Colonic mucosa (tissue), 4 donors: ENCODE data around the gene WDR12. TPM values are rescaled to one million over a fixed set of nuclear protein-coding genes. Genes with fewer than 3 reads are reported as not detected.
"Not testable (repeated sequence)": the region's sequence is repeated elsewhere in the genome, so short reads cannot be mapped to it uniquely, and the experiment has no call there.

ENCODE experiments used
- DNase-seq: peaks from one replicate; pipeline ENCODE4 v3.0.0-alpha.2; 2020
- H3K27ac ChIP-seq: fragments of 200-600 bp; one replicate; pipeline ENCODE4 v1.8.0; 2021
- H3K27me3 ChIP-seq: fragments of 200-600 bp; one replicate; pipeline ENCODE4 v1.8.0; 2021
- H3K36me3 ChIP-seq: fragments of 200-600 bp; one replicate; pipeline ENCODE4 v1.8.0; 2021
- H3K4me1 ChIP-seq: fragments of 200-600 bp; one replicate; pipeline ENCODE4 v1.8.0; 2021; ENCODE audit warnings: mild to moderate bottlenecking
- H3K4me3 ChIP-seq: fragments of 200-600 bp; one replicate; pipeline ENCODE4 v1.8.0; 2021
- H3K9ac ChIP-seq, 2 donors: one replicate each; pipeline ENCODE4 v1.7.0; 2013; ENCODE audit warnings: control low read depth in 2 of 2, low read depth in 2 of 2, low read length in 2 of 2
- H3K9me3 ChIP-seq: fragments of 200-600 bp; one replicate; pipeline ENCODE4 v1.8.0; 2021
- intact Hi-C: fragments of 100-400 bp; cut with DNase I; formaldehyde crosslinking; loops from one replicate; pipeline ENCODE4 v1.14.1; 2022
- total RNA-seq, 2 donors: library from RNA; stranded (reverse); fragmentation: NEBNext Ultra II Directional in 1 of 2; extraction: Animal tissue kit (Norgen Biotek cat#: 25700) in 1 of 2; gene quantifications; one replicate each; pipeline ENCODE4 v1.2.1, GENCODE V29; 2021
- TF ChIP-seq, protein P1 (sequence below): fragments of 200-600 bp; IDR thresholded peaks from one replicate; pipeline ENCODE4 v1.8.0; 2022; ENCODE audit warnings: antibody characterized with exemption, mild to moderate bottlenecking
- donor health status: healthy.
- donor health status: DM: no; HTN: no; CAD: no.
- donor health status: DM: no; HTN: no; CAD: no.

The WDR12 gene
- total RNA-seq, 2 donors from 2014 or later, result 42.0 to 54.2 TPM

DNA sequence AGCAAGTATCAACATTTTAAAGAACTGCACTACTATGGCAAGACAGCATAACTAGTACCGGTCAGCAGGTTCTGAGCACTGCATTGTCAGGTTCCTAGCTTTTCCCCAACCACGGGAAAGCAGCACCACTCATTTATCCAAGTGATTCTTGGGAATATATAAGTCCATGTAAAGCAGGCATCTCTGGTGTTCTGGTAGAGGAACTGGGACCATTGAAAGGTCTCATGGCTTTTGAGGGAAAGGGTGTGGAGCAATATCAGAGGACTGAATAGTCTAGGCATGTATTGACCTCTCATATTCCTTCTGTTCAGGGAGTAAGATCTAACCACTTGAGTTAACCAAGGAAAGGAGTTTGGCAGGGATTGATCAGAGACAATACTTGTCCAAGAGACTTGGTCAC lies 33.8 kb downstream of the WDR12 start:
- DNase-seq, result no peak
- Histone ChIP-seq H3K9me3 (no peaks in the 10 kb centered on the region), H3K9ac (no peak overlapping the region), H3K4me1 (no peaks in the 10 kb centered on the region), H3K27me3 (no peaks in the 10 kb centered on the region), H3K36me3 (no peaks in the 10 kb centered on the region), H3K27ac (no peak overlapping the region), H3K4me3 (no peak overlapping the region)
- intact Hi-C loops, result loop anchor here (10.0 kb wide), 1 partner anchor 293 kb away; no protein-coding TSS in a partner anchor
- TF ChIP-seq, protein P1, sequence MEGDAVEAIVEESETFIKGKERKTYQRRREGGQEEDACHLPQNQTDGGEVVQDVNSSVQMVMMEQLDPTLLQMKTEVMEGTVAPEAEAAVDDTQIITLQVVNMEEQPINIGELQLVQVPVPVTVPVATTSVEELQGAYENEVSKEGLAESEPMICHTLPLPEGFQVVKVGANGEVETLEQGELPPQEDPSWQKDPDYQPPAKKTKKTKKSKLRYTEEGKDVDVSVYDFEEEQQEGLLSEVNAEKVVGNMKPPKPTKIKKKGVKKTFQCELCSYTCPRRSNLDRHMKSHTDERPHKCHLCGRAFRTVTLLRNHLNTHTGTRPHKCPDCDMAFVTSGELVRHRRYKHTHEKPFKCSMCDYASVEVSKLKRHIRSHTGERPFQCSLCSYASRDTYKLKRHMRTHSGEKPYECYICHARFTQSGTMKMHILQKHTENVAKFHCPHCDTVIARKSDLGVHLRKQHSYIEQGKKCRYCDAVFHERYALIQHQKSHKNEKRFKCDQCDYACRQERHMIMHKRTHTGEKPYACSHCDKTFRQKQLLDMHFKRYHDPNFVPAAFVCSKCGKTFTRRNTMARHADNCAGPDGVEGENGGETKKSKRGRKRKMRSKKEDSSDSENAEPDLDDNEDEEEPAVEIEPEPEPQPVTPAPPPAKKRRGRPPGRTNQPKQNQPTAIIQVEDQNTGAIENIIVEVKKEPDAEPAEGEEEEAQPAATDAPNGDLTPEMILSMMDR, result no peak

DNA sequence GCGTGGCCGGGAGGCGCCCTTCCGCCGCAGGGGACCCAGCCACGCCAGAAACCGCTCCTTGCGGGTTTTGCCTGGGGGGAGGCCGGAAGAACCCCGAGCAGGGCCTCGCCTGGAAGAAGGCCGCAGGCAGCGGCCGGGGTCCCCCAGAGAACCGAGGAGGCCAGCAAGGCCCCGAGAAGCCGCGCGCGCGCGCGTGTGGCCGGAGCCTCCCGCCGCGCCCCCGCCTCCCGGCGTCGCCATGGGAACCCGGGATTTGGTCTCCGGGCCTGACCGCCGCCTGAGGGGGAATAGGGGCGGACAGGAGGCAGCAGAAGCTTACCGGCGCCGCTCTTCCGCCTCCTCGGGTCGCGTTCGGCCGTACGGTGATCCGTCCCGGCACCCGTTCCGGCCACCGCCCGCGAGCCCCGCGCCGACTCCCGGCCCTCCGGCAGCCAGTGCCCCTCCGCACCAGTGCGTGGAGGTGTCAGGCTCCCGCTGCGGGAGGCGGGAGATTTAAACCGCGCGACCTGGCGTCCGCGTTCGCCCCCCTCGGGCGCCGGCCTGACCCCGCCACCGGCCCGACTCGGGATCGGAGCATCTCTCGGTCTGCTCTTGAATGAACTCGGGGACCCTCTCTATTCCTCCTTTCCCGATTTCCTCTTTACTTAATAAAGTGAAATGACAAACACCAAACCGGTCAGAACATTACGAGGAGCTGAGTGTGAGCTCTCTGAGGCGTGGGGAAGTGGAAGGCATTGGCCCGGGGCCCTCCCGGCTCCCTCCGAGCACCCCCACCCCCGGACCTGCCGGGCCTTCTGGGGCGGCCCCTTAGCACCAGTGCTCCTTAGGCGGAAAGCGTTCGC lies 40.0 kb downstream of the WDR12 start, which contains the start of gene ICA1L:
Gene ICA1L, minus strand, starts transcription at position 467 of the 842 bp plus-strand sequence. CDS start 42,757 bp downstream, outside the sequence.
- H3K9me3 ChIP-seq, result no peaks in the 10 kb centered on the region
- H3K36me3 ChIP-seq, result no peaks in the 10 kb centered on the region
- peak within 1 kb of the TSS; percentile 71 for H3K4me3 ChIP-seq
- H3K27ac ChIP-seq, result peak within 1 kb of the TSS; percentile 4
- no peaks in the 10 kb centered on the region for H3K4me1 ChIP-seq
- intact Hi-C loops, result loop anchor here (10.0 kb wide), 1 partner anchor 287 kb away; no protein-coding TSS in a partner anchor
- DNase-seq, result peak; percentile 59
- H3K27me3 ChIP-seq, result no peaks in the 10 kb centered on the region
- H3K9ac ChIP-seq, result peak within 1 kb of the TSS; percentile 68 to 74
- TF ChIP-seq, protein P1, result no peak

DNA sequence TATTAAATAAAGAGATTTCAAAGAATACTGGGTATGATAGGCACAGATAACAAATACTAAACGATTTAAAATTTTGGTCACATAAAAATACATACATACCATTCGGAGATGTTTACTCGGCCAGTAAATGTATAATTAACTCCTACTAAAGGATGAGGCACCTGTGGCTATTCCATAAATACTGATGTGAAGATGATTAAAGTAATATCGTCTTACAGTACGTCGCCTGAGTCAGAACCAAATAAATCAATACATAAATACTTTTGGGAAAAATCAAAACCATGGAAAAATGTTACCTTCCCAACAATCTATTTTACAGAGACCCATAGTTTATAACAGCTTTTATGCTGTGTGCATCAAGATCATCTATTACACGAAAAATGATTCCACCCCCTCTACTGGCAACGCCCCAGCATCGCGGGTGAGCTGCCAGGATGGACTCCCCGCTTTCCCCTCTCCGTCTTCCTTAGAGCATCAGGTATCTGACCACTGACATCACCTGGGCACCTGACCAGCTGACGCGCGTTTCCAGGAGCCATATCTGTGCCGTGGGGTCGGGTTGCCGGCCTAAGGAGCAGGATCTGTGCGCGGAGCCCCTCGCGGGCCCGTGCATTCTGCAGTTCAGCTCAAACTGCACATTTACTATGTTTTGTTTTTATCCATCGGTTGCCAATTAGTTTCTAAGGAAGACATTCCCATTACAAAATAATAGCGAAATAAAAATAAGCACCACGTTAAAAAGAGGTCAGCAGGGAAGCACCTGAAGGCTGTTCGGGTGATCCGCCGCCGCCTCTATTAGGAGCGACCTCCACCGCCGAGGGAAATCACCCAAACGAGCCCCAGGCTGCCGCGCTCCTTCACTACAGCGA lies 40.8 kb downstream of the WDR12 start:
- H3K4me1 ChIP-seq, result no peaks in the 10 kb centered on the region
- intact Hi-C loops, result loop anchor here (10.0 kb wide), 1 partner anchor 286 kb away; no protein-coding TSS in a partner anchor
- peak overlapping the region; percentile 68 to 74 for H3K9ac ChIP-seq
- TF ChIP-seq, protein P1, result peak; percentile 34
- DNase-seq, result peak; percentile 65
- H3K27ac ChIP-seq, result peak overlapping the region; percentile 4
- H3K36me3 ChIP-seq, result no peaks in the 10 kb centered on the region
- no peaks in the 10 kb centered on the region for H3K27me3 ChIP-seq
- peak overlapping the region; percentile 71 for H3K4me3 ChIP-seq
- no peaks in the 10 kb centered on the region for H3K9me3 ChIP-seq

DNA sequence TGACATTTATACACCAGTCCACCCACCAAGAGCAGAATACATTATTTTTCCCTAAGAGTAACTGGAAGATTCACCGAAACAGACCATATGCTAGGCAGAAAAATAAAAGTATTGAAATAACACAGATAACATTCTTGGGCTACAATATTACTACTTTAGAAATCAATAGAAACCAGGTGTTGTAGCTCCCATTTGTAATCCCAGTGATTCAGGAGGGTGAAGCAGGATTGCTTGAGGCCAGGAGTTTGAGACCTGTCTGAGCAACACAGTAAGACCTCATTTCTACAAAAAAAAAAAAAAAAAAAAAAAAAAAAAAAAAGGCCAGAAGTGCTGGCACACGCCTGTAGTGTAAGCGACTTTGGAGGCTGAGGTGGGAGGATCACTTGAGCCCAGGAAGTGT lies 49.5 kb downstream of the WDR12 start:
- no peak for DNase-seq
- no peaks in the 10 kb centered on the region for H3K27me3 ChIP-seq
- H3K27ac ChIP-seq, result no peak overlapping the region
- TF ChIP-seq, protein P1, result no peak
- intact Hi-C loops, result no loop called here
- no peak overlapping the region for H3K9ac ChIP-seq
- H3K36me3 ChIP-seq, result no peaks in the 10 kb centered on the region
- H3K9me3 ChIP-seq, result no peaks in the 10 kb centered on the region
- no peak overlapping the region for H3K4me3 ChIP-seq
- no peaks in the 10 kb centered on the region for H3K4me1 ChIP-seq

DNA sequence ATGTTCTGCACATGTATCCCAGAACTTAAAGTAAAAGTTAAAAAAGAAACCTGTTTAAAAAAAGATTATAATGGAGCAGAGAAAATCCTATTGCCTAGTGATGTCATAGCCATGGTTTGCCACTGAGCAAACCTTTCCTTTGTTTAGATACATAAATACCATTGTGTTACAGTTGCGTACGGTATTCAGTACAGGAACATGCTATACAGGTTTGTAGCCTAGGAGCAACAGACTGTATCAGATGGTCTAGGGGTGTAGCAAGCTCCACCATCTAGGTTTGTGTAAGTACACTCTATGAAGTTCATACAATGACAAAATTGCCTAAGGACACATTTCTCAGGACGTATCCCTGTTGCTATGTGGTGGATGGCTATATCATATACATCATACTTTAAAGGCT lies 52.9 kb downstream of the WDR12 start:
- H3K27me3 ChIP-seq, result no peaks in the 10 kb centered on the region
- H3K4me1 ChIP-seq, result no peaks in the 10 kb centered on the region
- no peak overlapping the region for H3K4me3 ChIP-seq
- intact Hi-C loops, result no loop called here
- no peak for DNase-seq
- H3K27ac ChIP-seq, result no peak overlapping the region
- TF ChIP-seq, protein P1, result no peak
- H3K9me3 ChIP-seq, result no peaks in the 10 kb centered on the region
- no peaks in the 10 kb centered on the region for H3K36me3 ChIP-seq
- H3K9ac ChIP-seq, result no peak overlapping the region

DNA sequence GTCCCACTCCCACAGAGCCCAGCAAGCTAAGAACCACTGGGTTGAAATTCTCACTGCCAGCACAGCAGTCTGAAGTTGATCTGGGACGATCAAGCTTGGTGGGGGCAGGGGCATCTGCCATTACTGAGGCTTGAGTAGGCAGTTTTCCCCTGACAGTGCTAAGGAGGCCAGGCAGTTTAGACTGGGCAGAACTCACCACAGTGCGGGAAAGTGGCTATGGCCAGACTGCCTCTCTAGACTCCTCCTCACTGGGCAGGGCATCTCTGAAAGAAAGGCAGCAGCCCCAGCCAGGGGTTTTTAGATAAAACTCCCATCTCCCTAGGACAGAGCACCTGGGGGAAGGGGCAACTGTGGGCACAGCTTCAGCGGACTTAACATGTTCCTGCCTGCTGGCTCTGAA lies 62.1 kb downstream of the WDR12 start:
- DNase-seq, H3K9me3 ChIP-seq, H3K36me3 ChIP-seq, H3K4me1 ChIP-seq, H3K27ac ChIP-seq, H3K9ac ChIP-seq, H3K4me3 ChIP-seq, H3K27me3 ChIP-seq: not testable (repeated sequence)
- intact Hi-C loops, result loop anchor here (10.0 kb wide), 1 partner anchor 1025 kb away; no protein-coding TSS in a partner anchor
